GM12878 (cell line): Measurements from ENCODE around the gene TRIM37. TPM values are rescaled to one million over a fixed set of nuclear protein-coding genes. Genes with fewer than 3 reads are reported as not detected.

ENCODE experiments used
- ATAC-seq: fragments of 200-7000 bp; cut with Tn5 transposase; 3 replicates; pipeline ENCODE4 v1.9.1; 2020; ENCODE audit warnings: mild to moderate bottlenecking, moderate library complexity
- BruUV-seq: library from RNA; stranded (reverse); fragments of 400-500 nt; replicated peaks from 2 replicates; lab custom pipeline; 2021; lab: Mats Ljungman, UMichigan
- CTCF ChIA-PET: fragments of 300-600 bp; sonication (Branson Sonifier 250); formaldehyde crosslinking; extraction: SDS; loops from one replicate; lab custom pipeline; 2021; ENCODE audit warnings: inconsistent platforms; lab: Yijun Ruan, JAX
- POLR2A ChIA-PET: fragments of 350-600 bp; formaldehyde crosslinking; extraction: SDS; loops from one replicate; lab custom pipeline; 2021; ENCODE audit warnings: inconsistent platforms; lab: Charles Lee
- RAD21 ChIA-PET: fragments of 300-600 bp; sonication (Branson Sonifier 250); formaldehyde crosslinking; loops from one replicate; lab custom pipeline; 2023; ENCODE audit warnings: antibody characterized with exemption; ENCODE audit not compliant: unreplicated experiment; lab: Charles Lee
- SMC1A ChIA-PET: fragments of 300-600 bp; sonication (Branson Sonifier 250); formaldehyde crosslinking; loops from one replicate; lab custom pipeline; 2023; ENCODE audit not compliant: unreplicated experiment, uncharacterized antibody; lab: Charles Lee
- DNase-seq: peaks from one replicate; pipeline ENCODE4 v3.0.0-alpha.2; 2011; ENCODE audit warnings: low read depth, low spot score
- FAIRE-seq: peaks from 3 replicates; lab custom pipeline; 2011; peaks lifted over from hg19 to GRCh38; lab: Jason Lieb, UNC
- H2AFZ ChIP-seq: 2 replicates; pipeline ENCODE4 v1.6.0; 2011; ENCODE audit warnings: low read depth, low read length, control low read depth; ENCODE audit not compliant: control insufficient read depth
- H3K27ac ChIP-seq: 2 replicates; pipeline ENCODE4 v1.5.1; 2011; ENCODE audit warnings: control low read depth; ENCODE audit not compliant: control insufficient read depth, insufficient read depth
- H3K27me3 ChIP-seq, 2 experiments: replicated peaks in 1 of 2; 2 replicates each; pipeline versions ENCODE4 v1.6.0 to v1.6.1; 2011; ENCODE audit warnings: low read length in 1 of 2; ENCODE audit not compliant: control insufficient read depth in 2 of 2, insufficient read depth in 2 of 2
- H3K36me3 ChIP-seq, 2 experiments: 2 replicates each; pipeline ENCODE4 v1.5.1; 2011; ENCODE audit warnings: low read length in 1 of 2; ENCODE audit not compliant: control insufficient read depth in 2 of 2, insufficient read depth in 2 of 2
- H3K4me1 ChIP-seq: 2 replicates; pipeline ENCODE4 v1.6.1; 2011; ENCODE audit warnings: mild to moderate bottlenecking, low read length, moderate library complexity, mixed read lengths; ENCODE audit not compliant: control insufficient read depth, insufficient read depth
- H3K4me2 ChIP-seq: 2 replicates; pipeline ENCODE4 v1.6.0; 2011; ENCODE audit warnings: control low read depth; ENCODE audit not compliant: control insufficient read depth, insufficient read depth
- H3K4me3 ChIP-seq: fragments of 200-600 bp; sonication (generic); 2 replicates; pipeline ENCODE4 v1.5.1; 2016
- H3K79me2 ChIP-seq: 2 replicates; pipeline ENCODE4 v1.6.0; 2011; ENCODE audit warnings: low read length; ENCODE audit not compliant: control insufficient read depth, insufficient read depth
- H3K9ac ChIP-seq: 2 replicates; pipeline ENCODE4 v1.8.0; 2011; ENCODE audit warnings: low read length, control low read depth, mixed read lengths; ENCODE audit not compliant: control insufficient read depth, insufficient read depth
- H3K9me3 ChIP-seq: replicated peaks from 3 replicates; pipeline ENCODE4 v1.5.1; 2011; ENCODE audit warnings: mild to moderate bottlenecking, low read length; ENCODE audit not compliant: control insufficient read depth, insufficient read depth
- H4K20me1 ChIP-seq: 2 replicates; pipeline ENCODE4 v1.6.0; 2011; ENCODE audit not compliant: control insufficient read depth, insufficient read depth
- ETV6 ChIP-seq, 2 experiments: fragments of 450-650 bp in 1 of 2; IDR thresholded peaks in 1 of 2; conservative IDR thresholded peaks in 1 of 2; 2 replicates each; pipeline ENCODE4 v1.6.1; 2014; ENCODE audit warnings: antibody characterized with exemption in 1 of 2, borderline replicate concordance in 1 of 2, low read depth in 1 of 2, mild to moderate bottlenecking in 1 of 2, moderate library complexity in 1 of 2
- FOS ChIP-seq: IDR thresholded peaks from 3 replicates; pipeline ENCODE4 v1.6.1; 2011; ENCODE audit warnings: borderline replicate concordance; ENCODE audit not compliant: insufficient read length; ENCODE audit errors: extremely low read depth
- POLR2A ChIP-seq: IDR thresholded peaks from 2 replicates; pipeline ENCODE4 v1.6.1; 2011; ENCODE audit warnings: low read depth, mild to moderate bottlenecking, low read length
- RUNX3 ChIP-seq: IDR thresholded peaks from 2 replicates; pipeline ENCODE4 v1.6.1; 2012; ENCODE audit warnings: low read length, inconsistent platforms
- SIN3A ChIP-seq: IDR thresholded peaks from 2 replicates; pipeline ENCODE4 v1.6.1; 2012; ENCODE audit warnings: low read depth, low read length, improper control_type of control experiment
- SPI1 ChIP-seq: IDR thresholded peaks from 2 replicates; pipeline ENCODE4 v1.6.1; 2011; ENCODE audit warnings: low read depth, mild to moderate bottlenecking, low read length, moderate library complexity, borderline replicate concordance; ENCODE audit not compliant: insufficient read depth
- ZBTB33 ChIP-seq: fragments of 450-650 bp; IDR thresholded peaks from 2 replicates; pipeline ENCODE4 v1.6.1; 2017; ENCODE audit warnings: mild to moderate bottlenecking
- ZBTB4 ChIP-seq: fragments of 450-650 bp; formaldehyde crosslinking; IDR thresholded peaks from 2 replicates; pipeline ENCODE4 v1.4.0; 2022; ENCODE audit warnings: mild to moderate bottlenecking, moderate library complexity
- WGBS: methylation state at CpG from one replicate; pipeline ENCODE4 v1.1.6; 2016; ENCODE audit warnings: low lambda C conversion rate; ENCODE audit not compliant: insufficient replicate concordance, insufficient coverage; ENCODE audit errors: missing lambda C conversion rate; 5-methylcytosine and 5-hydroxymethylcytosine counted together
- in situ Hi-C: fragments of 300-500 bp; cut with MboI; formaldehyde crosslinking; loops from 9 replicates; pipeline ENCODE4 v1.14.3; 2018; ENCODE audit warnings: mixed read lengths
- intact Hi-C: fragments of 100-400 bp; cut with micrococcal nuclease; formaldehyde crosslinking; loops from one replicate; pipeline ENCODE4 v1.14.2; 2022; ENCODE audit not compliant: unreplicated experiment
- polyA plus RNA-seq, 11 experiments: library from polyadenylated mRNA; depleted of rRNA in 4 of 11; unstranded in 6 of 11; stranded (reverse) in 5 of 11; fragments of >200 nt; fragmentation: Nextera tagmentation in 4 of 11; fragmentation: Illumina TruSeq in 1 of 11; extraction: Ambion mirVana in 4 of 11; extraction: Trizol in 1 of 11; gene quantifications; 1 replicate in 1 of 11; 2 replicates in 10 of 11; pipeline versions ENCODE4 v1.2.1 to v1.2.3, GENCODE V29; 2011 to 2016; ENCODE audit warnings: inconsistent platforms in 2 of 11, missing spikeins in 2 of 11, low read depth in 1 of 11
- total RNA-seq, 4 experiments: library from RNA; depleted of rRNA in 3 of 4; stranded (reverse); fragments of >200 nt in 3 of 4; fragmentation: Illumina TruSeq in 1 of 4; extraction: Trizol in 1 of 4; gene quantifications; 2 replicates each; pipeline versions ENCODE4 v1.2.1 to v1.2.3, GENCODE V29; 2013 to 2021

TRIM37 gene
- total and polyA plus RNA-seq, 10 of the 15 experiments (the other 5 are each of a cell fraction or from before 2014, with no cell fraction given): 4.8 to 20.6 (median 18.1) TPM

- TF ChIP-seq SPI1 (no peak), ZBTB33 (no peak), SIN3A (no peak), RUNX3 (no peak)
These were observed 39.3 kb downstream of the TRIM37 start (continued) for GRCh38 chr17:59067340-59067739.

GRCh38 chr17:59062509-59062908, 44.2 kb downstream of the TRIM37 start:
- Histone ChIP-seq H3K9ac (no peak overlapping the region), H3K27me3 (no peaks in the 10 kb centered on the region), H2AFZ (no peak overlapping the region), H3K4me2 (no peak overlapping the region), H3K4me1 (no peaks in the 10 kb centered on the region), H3K79me2 (no peaks in the 10 kb centered on the region)
- POLR2A ChIA-PET: no interaction called here
- no peak for DNase-seq
- CTCF ChIA-PET: no interaction called here
- SMC1A ChIA-PET: no interaction called here
- FAIRE-seq: no peak
- no peak for TF ChIP-seq POLR2A
- TF ChIP-seq ETV6 (conservative IDR thresholded peaks at IDR 0.05 in 1 of 2, IDR thresholded peaks at IDR 0.05 in 1 of 2; ENCODE audit: borderline replicate concordance in 1 of 2, low read depth in 1 of 2): peak in 1 of 2 experiments; percentile 84; a peak in 1 of 4 replicates
- no peak for TF ChIP-seq FOS
- TF ChIP-seq ZBTB4 (CRISPR knock-in tag): no peak
- TF ChIP-seq, all 136 proteins: peak for 1
- no TSS peak for BruUV-seq
- peaks cover 3% of the 10 kb centered on the region in 2 experiments; a peak in 3 of 4 replicates for H3K36me3 ChIP-seq
- intact Hi-C loops (no loop called here), in situ Hi-C loops (no loop called here)
- no peak overlapping the region for H3K4me3 ChIP-seq
- H3K27ac ChIP-seq: no peak overlapping the region
- ATAC-seq: no peak
- 76% methylated on average over 2 of the region's 2 CpGs for WGBS
- H3K9me3 ChIP-seq: no peaks in the 10 kb centered on the region
- no peaks in the 10 kb centered on the region for H4K20me1 ChIP-seq
- RAD21 ChIA-PET: no interaction called here
